ENCODE data around the gene CALU.
A peak's percentile ranks its signal among the peaks of the same experiment; 100 is the strongest.

Gene CALU

DNA sequence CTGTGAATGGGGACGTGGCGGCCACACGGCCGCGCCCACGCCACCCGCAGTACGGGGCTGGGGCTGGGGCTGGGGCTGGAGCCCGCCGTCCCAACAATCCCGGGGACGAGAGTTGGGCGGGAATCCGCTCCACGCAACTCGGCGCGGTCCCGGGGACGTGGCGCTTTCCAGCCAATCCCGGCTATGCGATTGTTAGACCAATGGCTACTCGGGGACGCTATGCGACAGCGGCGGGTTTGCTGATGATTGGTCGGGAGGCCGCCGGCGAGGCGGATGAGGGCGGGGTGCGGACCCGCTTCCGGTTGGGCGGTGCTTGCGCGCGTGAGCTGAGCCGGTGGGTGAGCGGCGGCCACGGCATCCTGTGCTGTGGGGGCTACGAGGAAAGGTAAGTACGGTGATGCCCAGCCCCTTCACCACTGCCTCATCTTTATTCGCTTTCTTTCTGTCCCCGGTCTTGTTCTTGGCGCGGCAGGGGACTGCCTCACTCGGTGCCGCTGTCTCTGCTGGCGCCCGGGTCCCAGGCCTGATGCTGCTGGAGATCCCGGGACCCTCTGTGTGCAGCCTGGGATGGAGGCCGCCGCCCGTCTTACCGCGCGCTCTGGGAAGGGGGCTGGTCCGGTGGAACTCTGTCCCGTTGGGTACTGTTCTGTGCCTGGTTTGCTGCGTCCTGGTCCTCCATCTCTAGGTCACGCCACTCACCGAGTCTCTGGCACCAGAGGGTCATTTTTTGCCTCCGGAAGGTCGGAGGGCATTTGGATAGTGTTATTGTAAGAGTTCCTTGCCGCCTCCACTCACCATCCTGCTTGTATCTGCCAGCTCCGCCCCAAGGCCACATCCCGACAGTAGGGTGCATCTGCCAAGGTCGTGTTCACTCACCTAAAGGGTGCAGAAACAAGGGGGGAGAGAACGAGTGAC is at the start of gene CALU:
Gene CALU, plus strand, starts transcription at position 312 of the 915 bp plus-strand sequence. CDS start 9,225 bp downstream, outside the sequence.
- no peaks in the 10 kb centered on the region for H3K9me3 ChIP-seq (ENCODE audit: control insufficient read depth, low read length)
- H3K9ac ChIP-seq (ENCODE audit: low read length), result peak within 1 kb of the TSS; percentile 93
- H3K36me3 ChIP-seq (ENCODE audit: control insufficient read depth, insufficient read depth, low read length), result no peaks in the 10 kb centered on the region
- peaks cover 17% of the 10 kb centered on the region for H3K4me1 ChIP-seq (ENCODE audit: control insufficient read depth, insufficient read depth, low read length)
- peak within 1 kb of the TSS; percentile 86 for H3K4me3 ChIP-seq (ENCODE audit: low read length)
- no peaks in the 10 kb centered on the region for H3K27me3 ChIP-seq (ENCODE audit: control insufficient read depth, insufficient read depth, low read length)

DNA sequence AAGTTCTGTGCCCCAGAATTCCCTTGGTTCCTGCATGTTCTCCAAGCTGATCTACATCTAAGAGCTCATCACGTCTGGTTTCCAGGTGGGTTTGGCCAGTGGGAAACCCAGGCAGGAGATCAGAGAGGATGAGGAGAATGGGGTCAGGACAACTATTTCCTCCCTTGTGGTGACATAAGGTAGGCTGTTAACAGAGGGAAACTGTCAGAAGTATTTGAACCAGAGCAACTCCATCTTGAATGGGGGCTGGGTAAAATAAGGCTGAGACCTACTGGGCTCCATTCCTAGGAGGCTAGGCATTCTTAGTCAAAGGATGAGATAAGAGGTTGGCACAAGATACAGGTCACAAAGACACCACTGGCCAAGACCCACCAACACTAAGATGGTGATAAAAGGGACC is 47.9 kb upstream of the CALU start:
- Histone ChIP-seq H3K9me3 (ENCODE audit: control insufficient read depth, low read length) (no peaks in the 10 kb centered on the region), H3K27me3 (ENCODE audit: control insufficient read depth, insufficient read depth, low read length) (peaks cover 5% of the 10 kb centered on the region), H3K4me1 (ENCODE audit: control insufficient read depth, insufficient read depth, low read length) (no peaks in the 10 kb centered on the region), H3K9ac (ENCODE audit: low read length) (no peak overlapping the region), H3K36me3 (ENCODE audit: control insufficient read depth, insufficient read depth, low read length) (no peaks in the 10 kb centered on the region), H3K4me3 (ENCODE audit: low read length) (no peak overlapping the region)

DNA sequence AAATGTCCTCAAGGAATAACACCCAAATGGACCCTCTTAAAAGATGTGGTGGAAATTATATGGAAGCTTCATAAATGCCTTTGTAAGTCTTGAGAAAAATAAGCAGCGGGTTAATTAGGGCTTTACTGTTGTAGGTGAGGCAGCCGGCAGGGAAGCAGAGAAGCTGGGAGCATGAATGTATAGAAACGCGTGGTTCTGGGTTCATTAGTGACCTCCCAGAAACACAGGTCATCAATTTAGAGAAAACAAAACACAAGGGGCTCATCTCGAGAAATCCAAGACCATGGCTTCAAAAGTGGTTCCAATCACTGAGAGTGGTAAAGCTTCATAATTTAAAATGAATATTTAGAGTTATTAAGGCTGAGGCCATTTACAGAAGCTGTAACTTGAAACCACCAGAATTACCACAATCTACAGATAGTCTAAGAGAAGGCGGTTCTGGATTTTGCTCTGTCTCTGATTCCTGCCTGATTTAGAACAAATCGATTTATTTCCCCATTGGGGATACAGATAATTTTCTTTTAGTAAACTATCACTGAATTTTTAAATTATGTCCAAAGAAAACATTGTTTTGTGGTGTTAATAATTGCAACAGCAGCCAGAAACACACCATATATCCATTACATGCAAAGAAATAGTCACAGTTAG is 46.4 kb upstream of the CALU start:
- Histone ChIP-seq H3K9me3 (ENCODE audit: control insufficient read depth, low read length) (no peaks in the 10 kb centered on the region), H3K4me3 (ENCODE audit: low read length) (no peak overlapping the region), H3K4me1 (ENCODE audit: control insufficient read depth, insufficient read depth, low read length) (peaks cover 9% of the 10 kb centered on the region), H3K27me3 (ENCODE audit: control insufficient read depth, insufficient read depth, low read length) (peaks cover 20% of the 10 kb centered on the region), H3K36me3 (ENCODE audit: control insufficient read depth, insufficient read depth, low read length) (no peaks in the 10 kb centered on the region), H3K9ac (ENCODE audit: low read length) (no peak overlapping the region)

DNA sequence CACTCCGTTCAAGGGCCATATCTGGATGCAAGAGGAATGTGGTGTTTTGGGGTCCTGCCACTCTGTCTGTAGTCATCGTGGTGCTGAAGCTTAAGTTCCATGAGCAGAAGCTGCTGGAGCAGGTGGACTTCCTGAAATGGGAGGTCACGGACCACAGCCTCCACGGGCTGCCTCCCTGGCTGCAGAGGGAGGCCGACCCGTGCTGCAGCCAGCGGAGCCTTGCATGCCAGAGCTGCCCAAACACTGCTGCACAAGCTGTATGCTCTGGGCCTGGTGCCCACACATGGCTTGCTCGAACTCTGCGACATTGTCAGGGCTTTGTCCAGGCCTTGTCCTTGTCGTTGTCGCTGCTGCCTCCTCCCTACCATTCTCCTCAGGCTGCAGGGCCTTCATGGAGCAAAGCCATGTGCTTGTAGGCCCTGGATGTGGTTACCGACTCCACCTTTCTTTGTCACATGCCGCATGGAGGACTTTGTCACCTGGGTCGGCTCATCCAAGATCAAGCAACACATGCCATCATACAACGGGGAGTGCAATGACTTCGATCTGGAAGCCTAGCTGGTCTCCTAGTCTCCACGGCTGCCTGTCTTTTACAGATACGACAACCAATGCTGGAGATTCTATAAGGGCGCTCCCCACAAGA is 45.7 kb upstream of the CALU start:
- H3K27me3 ChIP-seq (ENCODE audit: control insufficient read depth, insufficient read depth, low read length), result peaks cover 27% of the 10 kb centered on the region
- H3K4me1 ChIP-seq (ENCODE audit: control insufficient read depth, insufficient read depth, low read length), result peaks cover 9% of the 10 kb centered on the region
- H3K36me3 ChIP-seq (ENCODE audit: control insufficient read depth, insufficient read depth, low read length), result no peaks in the 10 kb centered on the region
- no peaks in the 10 kb centered on the region for H3K9me3 ChIP-seq (ENCODE audit: control insufficient read depth, low read length)
- no peak overlapping the region for H3K9ac ChIP-seq (ENCODE audit: low read length)
- no peak overlapping the region for H3K4me3 ChIP-seq (ENCODE audit: low read length)

DNA sequence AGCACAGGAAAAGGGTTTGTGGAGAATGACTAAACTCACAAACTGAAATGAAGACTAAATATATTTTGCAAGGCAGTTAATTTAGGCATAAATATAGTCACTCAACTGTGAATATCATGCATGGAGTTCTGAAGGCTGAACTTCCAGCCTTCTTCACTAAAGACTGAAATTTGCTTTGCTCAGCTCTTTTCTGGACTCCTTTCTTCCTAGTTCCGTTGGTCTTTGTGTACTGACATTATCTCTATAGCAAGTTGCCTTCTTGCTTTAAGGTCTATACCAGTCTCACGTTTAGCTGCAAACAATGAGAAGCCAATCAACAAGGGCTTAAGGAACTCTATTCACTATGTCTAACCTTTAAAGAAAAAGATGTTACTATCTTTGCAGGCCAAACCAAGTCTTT is 44.4 kb upstream of the CALU start:
- peaks cover 38% of the 10 kb centered on the region for H3K27me3 ChIP-seq (ENCODE audit: control insufficient read depth, insufficient read depth, low read length)
- H3K4me3 ChIP-seq (ENCODE audit: low read length), result no peak overlapping the region
- H3K36me3 ChIP-seq (ENCODE audit: control insufficient read depth, insufficient read depth, low read length), result no peaks in the 10 kb centered on the region

DNA sequence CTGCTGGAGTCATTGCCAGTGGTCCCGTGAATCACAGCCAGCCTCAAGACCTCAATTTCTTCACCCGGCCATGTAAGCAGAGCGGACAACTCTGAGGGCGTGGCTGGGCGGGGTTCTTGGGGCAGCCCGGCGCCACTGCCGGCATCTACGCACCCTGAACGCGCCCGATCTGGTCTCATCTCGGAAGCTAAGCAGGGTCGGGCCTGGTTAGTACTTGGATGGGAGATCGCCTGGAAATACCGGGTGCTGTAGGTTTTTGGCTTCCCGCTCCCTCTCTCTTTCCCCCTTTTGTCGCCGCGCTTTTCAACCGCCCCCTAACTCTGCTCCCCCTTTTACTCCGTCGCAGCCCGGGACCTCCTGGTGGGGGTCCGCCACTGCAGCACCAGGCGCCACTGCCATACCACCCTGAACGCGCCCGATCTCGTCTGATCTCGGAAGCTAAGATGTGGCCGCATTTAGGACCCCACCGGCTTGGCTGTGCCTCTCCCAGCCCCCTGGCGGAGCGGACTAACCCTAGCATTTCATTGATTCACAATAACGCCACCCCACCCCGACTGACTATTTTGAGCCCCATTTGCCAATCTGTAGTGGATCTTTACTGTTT is 41.8 kb upstream of the CALU start:
- Histone ChIP-seq H3K9ac (ENCODE audit: low read length) (peak overlapping the region; percentile 15), H3K27me3 (ENCODE audit: control insufficient read depth, insufficient read depth, low read length) (peaks cover 38% of the 10 kb centered on the region), H3K4me1 (ENCODE audit: control insufficient read depth, insufficient read depth, low read length) (peaks cover 9% of the 10 kb centered on the region), H3K36me3 (ENCODE audit: control insufficient read depth, insufficient read depth, low read length) (no peaks in the 10 kb centered on the region), H3K4me3 (ENCODE audit: low read length) (no peak overlapping the region), H3K9me3 (ENCODE audit: control insufficient read depth, low read length) (no peaks in the 10 kb centered on the region)

More for the DNA sequence above, 44.4 kb upstream of the CALU start:
- Histone ChIP-seq H3K4me1 (ENCODE audit: control insufficient read depth, insufficient read depth, low read length) (peaks cover 9% of the 10 kb centered on the region), H3K9me3 (ENCODE audit: control insufficient read depth, low read length) (no peaks in the 10 kb centered on the region), H3K9ac (ENCODE audit: low read length) (no peak overlapping the region)

DNA sequence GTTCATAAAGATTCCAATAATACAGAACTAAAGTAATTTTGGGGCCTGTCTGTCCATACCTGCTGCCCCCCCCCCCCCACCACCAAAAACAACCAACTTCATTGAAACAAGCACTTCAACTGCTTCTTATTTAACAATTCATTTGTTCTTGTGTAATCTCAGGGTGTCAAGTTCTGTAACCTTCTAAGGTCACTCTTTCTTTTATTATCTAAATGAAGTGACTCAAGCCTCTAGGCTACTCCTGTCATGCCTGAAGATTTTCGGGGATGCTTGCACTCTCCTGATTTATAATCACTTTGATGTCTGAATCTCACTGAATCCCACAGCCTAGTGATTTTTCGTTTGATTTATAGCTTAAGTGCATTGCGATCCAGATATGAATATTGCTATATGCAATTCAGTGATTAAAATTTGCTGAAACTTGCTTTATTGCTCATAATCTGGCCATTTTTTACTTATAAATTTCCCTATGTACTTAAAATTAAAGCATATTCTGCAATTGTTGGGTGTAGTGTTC is 39.9 kb upstream of the CALU start:
- H3K27me3 ChIP-seq (ENCODE audit: control insufficient read depth, insufficient read depth, low read length), result peaks cover 38% of the 10 kb centered on the region

DNA sequence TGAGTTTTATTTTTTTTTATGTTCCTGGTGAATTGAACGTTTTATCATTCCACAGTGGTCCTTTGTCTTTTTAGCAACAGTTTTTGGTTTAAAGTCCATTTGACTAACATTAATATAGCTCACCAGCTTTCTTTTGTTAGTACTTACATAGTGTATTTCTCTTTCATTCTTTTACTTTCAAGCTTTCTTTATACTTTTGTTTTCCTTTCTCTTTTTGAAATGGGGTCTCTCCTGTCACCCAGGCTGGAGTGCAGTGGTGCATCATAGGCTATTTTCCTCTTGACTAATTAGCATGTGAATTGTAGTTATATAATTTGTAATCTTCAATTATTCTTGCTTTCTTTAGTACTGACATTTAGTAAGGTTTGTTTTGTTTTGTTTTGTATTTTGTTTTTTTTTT is 39.3 kb upstream of the CALU start:
- Histone ChIP-seq H3K4me3 (ENCODE audit: low read length) (no peak overlapping the region), H3K9me3 (ENCODE audit: control insufficient read depth, low read length) (no peaks in the 10 kb centered on the region), H3K9ac (ENCODE audit: low read length) (no peak overlapping the region), H3K4me1 (ENCODE audit: control insufficient read depth, insufficient read depth, low read length) (peaks cover 9% of the 10 kb centered on the region), H3K36me3 (ENCODE audit: control insufficient read depth, insufficient read depth, low read length) (no peaks in the 10 kb centered on the region), H3K27me3 (ENCODE audit: control insufficient read depth, insufficient read depth, low read length) (peaks cover 36% of the 10 kb centered on the region)

More for the DNA sequence above, 39.9 kb upstream of the CALU start:
- no peaks in the 10 kb centered on the region for H3K9me3 ChIP-seq (ENCODE audit: control insufficient read depth, low read length)
- H3K9ac ChIP-seq (ENCODE audit: low read length), result no peak overlapping the region
- no peak overlapping the region for H3K4me3 ChIP-seq (ENCODE audit: low read length)
- peaks cover 9% of the 10 kb centered on the region for H3K4me1 ChIP-seq (ENCODE audit: control insufficient read depth, insufficient read depth, low read length)
- H3K36me3 ChIP-seq (ENCODE audit: control insufficient read depth, insufficient read depth, low read length), result no peaks in the 10 kb centered on the region

DNA sequence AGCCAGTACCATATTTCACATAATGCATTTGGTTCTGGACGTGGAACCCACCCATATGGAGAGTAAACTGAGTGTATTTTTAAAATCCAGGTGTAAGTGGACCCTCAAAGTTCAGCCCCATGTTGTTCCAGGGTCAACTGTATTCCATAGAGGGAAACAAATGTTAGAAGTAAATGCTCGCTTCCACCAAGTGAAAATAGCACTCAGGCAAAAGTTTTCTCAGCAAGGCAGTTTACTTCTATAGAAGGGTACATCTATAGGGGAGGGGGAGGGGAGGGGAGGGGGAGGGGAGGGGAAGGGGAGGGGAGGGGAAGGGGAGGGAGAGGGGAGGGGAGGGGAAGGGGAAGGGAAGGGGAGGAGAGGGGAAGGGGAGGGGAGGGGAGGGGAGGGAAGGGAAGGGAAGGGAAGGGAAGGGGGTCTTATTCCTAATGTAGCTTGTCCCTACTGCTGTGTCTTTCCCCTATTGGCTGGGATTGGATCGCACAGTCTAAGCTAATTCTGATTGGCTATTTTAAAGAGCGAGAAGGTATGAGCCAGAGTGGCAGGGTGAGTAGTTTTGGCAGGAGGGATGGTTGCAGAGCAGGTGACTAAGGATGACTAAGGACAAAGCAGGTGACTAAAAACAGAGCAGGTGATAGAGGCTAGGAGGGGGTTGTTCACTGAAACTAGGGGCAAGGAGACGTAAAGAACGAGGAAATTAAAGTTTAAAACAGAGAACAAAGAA is 37.9 kb upstream of the CALU start:
- Histone ChIP-seq H3K9ac (ENCODE audit: low read length) (no peak overlapping the region), H3K4me1 (ENCODE audit: control insufficient read depth, insufficient read depth, low read length) (peaks cover 9% of the 10 kb centered on the region), H3K4me3 (ENCODE audit: low read length) (no peak overlapping the region), H3K9me3 (ENCODE audit: control insufficient read depth, low read length) (no peaks in the 10 kb centered on the region), H3K27me3 (ENCODE audit: control insufficient read depth, insufficient read depth, low read length) (peaks cover 33% of the 10 kb centered on the region), H3K36me3 (ENCODE audit: control insufficient read depth, insufficient read depth, low read length) (no peaks in the 10 kb centered on the region)

DNA sequence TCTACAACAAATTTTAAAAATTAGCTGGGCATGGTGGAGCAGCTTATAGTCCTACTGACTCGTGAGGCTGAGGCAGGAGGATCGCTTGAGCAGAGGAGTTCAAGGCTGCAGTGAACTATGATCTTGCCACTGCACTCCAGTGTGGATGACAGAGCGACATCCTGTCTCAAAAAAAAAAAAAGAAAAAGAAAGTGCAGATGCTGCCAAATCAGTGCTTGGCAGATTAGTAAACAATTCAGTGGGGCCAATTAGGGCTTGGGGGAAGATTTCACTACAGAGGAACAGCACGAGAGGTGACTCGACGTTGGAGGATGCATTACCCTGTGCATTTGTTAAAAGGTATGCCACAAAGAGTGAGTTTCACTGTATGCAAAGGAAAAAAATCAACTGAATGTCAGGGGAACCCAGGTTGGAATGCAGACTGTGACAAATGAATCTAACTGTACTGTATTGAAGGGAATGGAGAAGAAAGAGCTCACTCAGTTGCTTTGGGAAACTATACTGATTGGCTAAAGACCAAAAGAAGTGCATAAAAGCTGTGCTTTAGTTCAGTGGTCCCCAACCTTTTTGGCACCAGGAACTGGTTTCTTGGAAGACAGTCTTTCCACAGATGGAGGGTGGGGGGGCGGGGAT is 35.4 kb upstream of the CALU start:
- Histone ChIP-seq H3K27me3 (ENCODE audit: control insufficient read depth, insufficient read depth, low read length) (peaks cover 8% of the 10 kb centered on the region), H3K9ac (ENCODE audit: low read length) (no peak overlapping the region), H3K36me3 (ENCODE audit: control insufficient read depth, insufficient read depth, low read length) (no peaks in the 10 kb centered on the region), H3K9me3 (ENCODE audit: control insufficient read depth, low read length) (no peaks in the 10 kb centered on the region), H3K4me1 (ENCODE audit: control insufficient read depth, insufficient read depth, low read length) (no peaks in the 10 kb centered on the region), H3K4me3 (ENCODE audit: low read length) (no peak overlapping the region)

DNA sequence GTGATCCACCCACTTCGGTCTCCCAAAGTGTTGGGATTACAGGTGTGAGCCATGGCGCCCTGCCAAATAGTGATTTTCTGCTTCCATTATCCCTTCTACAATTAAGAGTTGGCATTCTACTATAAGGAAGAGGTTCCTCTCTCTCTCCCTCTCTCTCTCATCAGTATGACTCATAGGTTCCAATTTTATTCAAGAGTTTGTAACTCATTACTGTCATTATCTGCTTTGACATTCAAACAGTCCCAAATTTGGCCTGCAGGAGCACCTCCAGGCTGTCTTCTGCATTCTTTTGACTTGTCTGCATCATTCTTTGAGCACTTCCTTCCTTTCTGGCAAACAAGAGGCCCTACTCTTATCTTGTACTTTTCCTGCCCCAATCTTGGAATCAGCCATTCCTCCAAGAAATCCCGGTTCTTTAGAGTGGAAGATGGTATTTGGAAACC is 33.2 kb upstream of the CALU start:
- no peaks in the 10 kb centered on the region for H3K9me3 ChIP-seq (ENCODE audit: control insufficient read depth, low read length)
- H3K4me3 ChIP-seq (ENCODE audit: low read length), result no peak overlapping the region

More for the DNA sequence above, 33.2 kb upstream of the CALU start:
- no peaks in the 10 kb centered on the region for H3K27me3 ChIP-seq (ENCODE audit: control insufficient read depth, insufficient read depth, low read length)
- no peaks in the 10 kb centered on the region for H3K4me1 ChIP-seq (ENCODE audit: control insufficient read depth, insufficient read depth, low read length)
- H3K9ac ChIP-seq (ENCODE audit: low read length), result no peak overlapping the region
- H3K36me3 ChIP-seq (ENCODE audit: control insufficient read depth, insufficient read depth, low read length), result no peaks in the 10 kb centered on the region

All from mucosa of stomach (tissue), 1 donor.